ENCODE measurements around the gene BARX2.

GRCh38 chr11:129392995-129393394 lies 17.3 kb downstream of the BARX2 start:
- no peak for TF ChIP-seq CTCF (IDR thresholded peaks at IDR 0.05)
- no peak for TF ChIP-seq POLR2A (IDR thresholded peaks at IDR 0.05; ENCODE audit: low read depth)
- TF ChIP-seq EP300 (IDR thresholded peaks at IDR 0.05) = no peak

Data from esophagus muscularis mucosa (tissue), 4 donors.